Choroid plexus epithelial cell (primary cell): ENCODE results near the gene ZNF524.
A peak's percentile ranks its signal among the peaks of the same experiment; 100 is the strongest.
"Not testable (repeated sequence)": the region's sequence is repeated elsewhere in the genome, so short reads cannot be mapped to it uniquely, and the experiment has no call there.

Source experiments
- DNase-seq: peaks from one replicate; pipeline ENCODE4 v3.0.0-alpha.2; 2010; ENCODE audit warnings: low read depth
- H3K4me3 ChIP-seq: 2 replicates; pipeline ENCODE4 v1.5.1; 2011; ENCODE audit warnings: low read depth, mild to moderate bottlenecking, control low read depth, low read length, moderate library complexity
- CTCF ChIP-seq: conservative IDR thresholded peaks from 2 replicates; pipeline ENCODE4 v1.5.1; 2011; ENCODE audit warnings: low read depth, mild to moderate bottlenecking, control low read depth, inconsistent platforms, low read length, moderate library complexity

ZNF524 gene

GRCh38 chr19:55554741-55555152, 45.3 kb upstream of the ZNF524 start:
- DNase-seq, result no peak
- TF ChIP-seq CTCF, result no peak
- no peak overlapping the region for H3K4me3 ChIP-seq

- DNase-seq, result no peak
- H3K4me3 ChIP-seq, result no peak overlapping the region
- TF ChIP-seq CTCF, result no peak
Observed at GRCh38 chr19:55559684-55560083, 40.4 kb upstream of the ZNF524 start.

GRCh38 chr19:55563261-55563690, 36.8 kb upstream of the ZNF524 start:
- TF ChIP-seq CTCF, result no peak
- peak; percentile 13 for DNase-seq
- H3K4me3 ChIP-seq, result no peak overlapping the region

- no peak overlapping the region for H3K4me3 ChIP-seq
- no peak for TF ChIP-seq CTCF
- DNase-seq, result no peak
Observed at GRCh38 chr19:55566823-55567222, 33.3 kb upstream of the ZNF524 start.

- no peak for TF ChIP-seq CTCF
- no peak for DNase-seq
- no peak overlapping the region for H3K4me3 ChIP-seq
Observed at GRCh38 chr19:55567708-55568328, 32.3 kb upstream of the ZNF524 start.

GRCh38 chr19:55569477-55569876, 30.6 kb upstream of the ZNF524 start:
- not testable (repeated sequence) for H3K4me3 ChIP-seq, DNase-seq

GRCh38 chr19:55573929-55574328, 26.2 kb upstream of the ZNF524 start:
- not testable (repeated sequence) for H3K4me3 ChIP-seq, DNase-seq

- TF ChIP-seq CTCF, result no peak
- no peak overlapping the region for H3K4me3 ChIP-seq
- no peak for DNase-seq
Observed at GRCh38 chr19:55576746-55577145, 23.3 kb upstream of the ZNF524 start.
